ENCODE data around the gene ZNF664. TPM values are rescaled to one million over a fixed set of nuclear protein-coding genes. Genes with fewer than 3 reads are reported as not detected.

ZNF664 gene
- total and polyA plus RNA-seq, 4 donors, result 31.7 to 118 (median 69.5) TPM

DNA sequence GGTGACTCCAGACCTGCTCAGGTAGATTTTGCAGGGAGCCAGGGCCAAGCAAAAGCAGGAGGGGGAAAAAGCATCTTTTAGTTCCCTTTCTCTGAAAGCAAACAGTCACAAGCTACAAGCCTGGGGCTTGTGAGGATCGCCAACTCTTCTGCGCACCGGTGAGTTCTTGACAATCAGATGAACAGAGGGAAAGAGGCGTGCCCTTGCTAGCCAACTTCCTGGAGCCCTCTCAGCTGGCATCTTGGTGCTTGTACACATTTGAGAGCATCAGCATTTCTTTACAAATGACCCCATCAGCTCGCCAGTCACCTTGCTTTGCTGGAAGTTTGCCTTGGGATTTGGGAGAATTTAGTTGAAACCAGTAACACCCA, 55.5 kb downstream of the ZNF664 start:
- Histone ChIP-seq H3K4me1 (ENCODE audit: control insufficient read depth in 5 of 5, insufficient read depth in 5 of 5, low read length in 5 of 5) (peaks cover 0 to 17% (median 0%) of the 10 kb centered on the region in 5 donors), H3K4me3 (no peak overlapping the region), H3K27ac (ENCODE audit: low read depth in 1 of 2, low read length in 1 of 2) (no peak overlapping the region), H3K36me3 (ENCODE audit: control insufficient read depth in 4 of 4, insufficient read depth in 4 of 4, low read length in 4 of 4) (no peaks in the 10 kb centered on the region), H3K27me3 (ENCODE audit: control insufficient read depth in 3 of 3, insufficient read depth in 3 of 3, low read length in 2 of 3) (no peaks in the 10 kb centered on the region), H3K9me3 (ENCODE audit: control insufficient read depth in 4 of 4, insufficient read depth in 3 of 4, low read length in 3 of 4) (no peaks in the 10 kb centered on the region), H3K9ac (ENCODE audit: insufficient read depth in 1 of 2, low read length in 2 of 2) (no peak overlapping the region)
- no peak for TF ChIP-seq CTCF (IDR thresholded peaks at IDR 0.05; ENCODE audit: control extremely low read depth, extremely low read depth)
- WGBS, 2 donors, result 49 to 65% methylated on average over 3 to 5 of the region's 5 CpGs
- DNase-seq (no peak), ATAC-seq (ENCODE audit: insufficient read depth, low FRiP score) (no peak)

DNA sequence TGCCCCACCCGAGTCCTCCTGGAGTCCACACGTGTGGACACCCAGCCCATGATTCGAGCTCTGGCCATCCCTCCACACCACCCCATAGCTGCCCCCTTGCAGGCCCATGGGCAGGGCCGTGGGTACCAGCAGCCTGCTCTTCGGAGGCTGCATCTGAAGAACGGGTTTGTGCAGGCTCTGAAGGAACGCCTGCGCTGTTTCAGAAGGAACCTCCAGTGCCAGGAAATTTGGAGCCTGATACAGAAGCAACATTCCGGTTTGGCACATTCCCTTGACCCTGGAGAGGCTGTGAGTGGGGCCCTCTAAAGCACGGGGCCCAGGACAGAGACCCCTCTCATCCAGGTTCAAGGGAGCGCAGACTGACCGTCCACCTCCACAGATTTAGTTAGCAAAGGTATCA, 57.0 kb downstream of the ZNF664 start:
- Histone ChIP-seq H3K27ac (ENCODE audit: low read depth in 1 of 2, low read length in 1 of 2) (no peak overlapping the region), H3K9ac (ENCODE audit: insufficient read depth in 1 of 2, low read length in 2 of 2) (no peak overlapping the region), H3K4me1 (ENCODE audit: control insufficient read depth in 5 of 5, insufficient read depth in 5 of 5, low read length in 5 of 5) (peaks cover 0 to 17% (median 0%) of the 10 kb centered on the region in 5 donors), H3K36me3 (ENCODE audit: control insufficient read depth in 4 of 4, insufficient read depth in 4 of 4, low read length in 4 of 4) (no peaks in the 10 kb centered on the region), H3K9me3 (ENCODE audit: control insufficient read depth in 4 of 4, insufficient read depth in 3 of 4, low read length in 3 of 4) (no peaks in the 10 kb centered on the region), H3K4me3 (no peak overlapping the region), H3K27me3 (ENCODE audit: control insufficient read depth in 3 of 3, insufficient read depth in 3 of 3, low read length in 2 of 3) (no peaks in the 10 kb centered on the region)
- no peak for TF ChIP-seq CTCF (IDR thresholded peaks at IDR 0.05; ENCODE audit: control extremely low read depth, extremely low read depth)
- 82 to 92% methylated on average over 12 of the region's 12 CpGs for WGBS, 2 donors
- ATAC-seq (ENCODE audit: insufficient read depth, low FRiP score) (no peak), DNase-seq (peak in 1 of 3 donors; percentile 44)

DNA sequence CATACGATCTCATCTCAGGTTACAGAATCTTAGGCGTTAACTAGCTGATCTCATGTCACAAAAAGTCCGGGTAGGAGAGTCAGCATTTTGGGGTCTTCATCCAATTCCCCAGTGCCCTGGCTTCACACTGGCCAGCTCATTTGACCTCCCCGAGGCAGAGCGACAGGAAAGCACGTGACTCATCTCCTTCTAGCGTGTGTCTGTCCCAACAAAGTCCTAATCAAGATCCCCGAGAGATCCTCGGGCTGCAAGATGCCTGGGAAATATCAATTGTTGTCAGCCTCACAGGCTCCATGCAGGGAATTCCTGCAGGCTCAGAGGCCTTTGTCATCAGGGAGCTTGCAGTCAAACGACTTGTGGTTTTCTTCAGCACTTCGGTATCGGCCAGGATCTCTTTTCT, 57.5 kb downstream of the ZNF664 start:
- DNase-seq (peak; percentile 36 to 60 (median 42)), ATAC-seq (ENCODE audit: insufficient read depth, low FRiP score) (no peak)
- H3K9ac ChIP-seq (ENCODE audit: insufficient read depth in 1 of 2, low read length in 2 of 2), result no peak overlapping the region
- no peak for TF ChIP-seq CTCF (IDR thresholded peaks at IDR 0.05; ENCODE audit: control extremely low read depth, extremely low read depth)
- peaks cover 0 to 17% (median 0%) of the 10 kb centered on the region in 5 donors for H3K4me1 ChIP-seq (ENCODE audit: control insufficient read depth in 5 of 5, insufficient read depth in 5 of 5, low read length in 5 of 5)
- no peaks in the 10 kb centered on the region for H3K36me3 ChIP-seq (ENCODE audit: control insufficient read depth in 4 of 4, insufficient read depth in 4 of 4, low read length in 4 of 4)
- no peak overlapping the region for H3K4me3 ChIP-seq
- no peak overlapping the region for H3K27ac ChIP-seq (ENCODE audit: low read depth in 1 of 2, low read length in 1 of 2)
- H3K9me3 ChIP-seq (ENCODE audit: control insufficient read depth in 4 of 4, insufficient read depth in 3 of 4, low read length in 3 of 4), result no peaks in the 10 kb centered on the region
- 55 to 62% methylated on average over 12 of the region's 12 CpGs for WGBS, 2 donors
- H3K27me3 ChIP-seq (ENCODE audit: control insufficient read depth in 3 of 3, insufficient read depth in 3 of 3, low read length in 2 of 3), result no peaks in the 10 kb centered on the region

DNA sequence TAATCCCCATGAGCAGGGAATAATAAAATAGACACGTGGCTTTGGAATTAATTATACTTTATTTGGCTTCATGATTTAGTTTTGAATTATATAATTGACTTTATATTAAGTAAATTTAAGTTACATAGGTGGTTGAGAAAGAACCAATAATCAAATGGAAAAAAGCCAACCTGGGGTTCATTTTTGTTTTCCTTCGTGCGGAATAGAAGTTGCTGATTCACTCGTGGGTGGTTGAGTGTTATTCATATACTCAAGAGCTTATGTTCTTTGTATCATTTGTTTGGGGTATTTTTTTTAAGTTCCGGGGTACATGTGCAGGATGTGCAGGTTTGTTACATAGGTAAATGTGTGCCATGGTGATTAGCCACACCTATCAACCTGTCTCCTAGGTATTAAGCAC, 58.0 kb downstream of the ZNF664 start:
- H3K9ac ChIP-seq (ENCODE audit: insufficient read depth in 1 of 2, low read length in 2 of 2), result no peak overlapping the region
- H3K36me3 ChIP-seq (ENCODE audit: control insufficient read depth in 4 of 4, insufficient read depth in 4 of 4, low read length in 4 of 4), result no peaks in the 10 kb centered on the region
- H3K4me3 ChIP-seq, result no peak overlapping the region
- ATAC-seq (ENCODE audit: insufficient read depth, low FRiP score) (no peak), DNase-seq (no peak)
- no peak overlapping the region for H3K27ac ChIP-seq (ENCODE audit: low read depth in 1 of 2, low read length in 1 of 2)
- TF ChIP-seq CTCF (IDR thresholded peaks at IDR 0.05; ENCODE audit: control extremely low read depth, extremely low read depth), result no peak
- H3K4me1 ChIP-seq (ENCODE audit: control insufficient read depth in 5 of 5, insufficient read depth in 5 of 5, low read length in 5 of 5), result peaks cover 0 to 13% (median 0%) of the 10 kb centered on the region in 5 donors
- WGBS, 2 donors, result 77 to 83% methylated on average over 5 of the region's 5 CpGs
- no peaks in the 10 kb centered on the region for H3K27me3 ChIP-seq (ENCODE audit: control insufficient read depth in 3 of 3, insufficient read depth in 3 of 3, low read length in 2 of 3)
- no peaks in the 10 kb centered on the region for H3K9me3 ChIP-seq (ENCODE audit: control insufficient read depth in 4 of 4, insufficient read depth in 3 of 4, low read length in 3 of 4)
